Medulla oblongata (tissue), 1 donor: Measurements from ENCODE around the gene PHRF1.
"Not testable (repeated sequence)": the region's sequence is repeated elsewhere in the genome, so short reads cannot be mapped to it uniquely, and the experiment has no call there.

Experiments
- DNase-seq: peaks from one replicate; pipeline ENCODE4 v3.0.0-alpha.2; 2015; ENCODE audit errors: extremely low spot score

The PHRF1 gene

DNA sequence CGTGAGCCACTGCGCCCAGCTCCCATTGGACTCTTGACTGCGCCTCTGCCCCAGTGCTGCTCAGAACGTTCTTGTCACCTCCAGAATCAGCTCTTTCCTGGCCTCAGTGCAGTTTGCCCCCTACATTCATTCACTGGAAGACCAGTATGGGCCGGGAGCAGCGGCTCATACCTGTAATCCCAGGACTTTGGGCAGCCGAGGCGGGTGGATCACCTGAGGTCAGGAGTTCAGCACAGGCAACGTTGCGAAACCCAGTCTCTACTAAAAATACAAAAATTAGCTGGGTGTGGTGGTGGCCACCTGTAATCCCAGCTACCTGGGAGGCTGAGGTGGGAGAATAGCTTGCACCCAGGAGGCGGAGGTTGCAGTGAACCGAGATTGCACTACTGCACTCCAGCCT is 78.2 kb downstream of the PHRF1 start:
- DNase-seq, result not testable (repeated sequence)

DNA sequence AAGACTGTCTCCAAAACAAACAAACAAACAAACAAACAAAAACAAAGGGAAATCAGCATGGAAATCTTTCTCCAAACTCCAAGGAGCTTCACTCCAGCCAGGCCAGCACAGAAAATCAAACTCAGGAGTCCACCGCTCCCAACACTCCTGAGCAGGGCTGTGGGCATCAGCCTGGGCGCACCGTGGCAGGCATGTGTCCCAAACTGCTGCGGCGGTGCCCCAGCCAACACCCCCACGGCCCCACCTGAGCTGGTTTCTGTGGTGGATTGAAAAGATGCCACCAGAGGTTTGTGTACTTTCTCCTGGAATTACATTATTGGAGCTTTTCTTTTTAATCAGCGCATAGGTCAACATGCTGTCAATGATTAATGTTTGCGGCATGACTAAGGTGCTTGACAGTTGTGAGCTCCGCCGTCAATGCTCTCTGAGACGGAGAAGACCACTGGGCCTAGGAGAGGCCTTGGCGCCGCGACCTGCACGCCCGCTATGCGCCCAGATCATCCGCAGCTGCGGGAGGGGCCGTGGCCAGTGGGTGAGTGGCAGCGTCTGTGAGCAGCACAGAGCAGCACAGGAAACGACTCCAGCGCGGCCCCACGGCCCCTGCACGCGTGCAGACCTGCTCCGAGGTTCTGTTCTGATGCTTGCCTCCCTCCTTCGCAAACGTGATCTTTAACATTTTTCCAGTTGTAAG is 78.9 kb downstream of the PHRF1 start:
- no peak for DNase-seq

- DNase-seq, result no peak
These were observed 80.2 kb downstream of the PHRF1 start for GRCh38 chr11:656426-656825.

DNA sequence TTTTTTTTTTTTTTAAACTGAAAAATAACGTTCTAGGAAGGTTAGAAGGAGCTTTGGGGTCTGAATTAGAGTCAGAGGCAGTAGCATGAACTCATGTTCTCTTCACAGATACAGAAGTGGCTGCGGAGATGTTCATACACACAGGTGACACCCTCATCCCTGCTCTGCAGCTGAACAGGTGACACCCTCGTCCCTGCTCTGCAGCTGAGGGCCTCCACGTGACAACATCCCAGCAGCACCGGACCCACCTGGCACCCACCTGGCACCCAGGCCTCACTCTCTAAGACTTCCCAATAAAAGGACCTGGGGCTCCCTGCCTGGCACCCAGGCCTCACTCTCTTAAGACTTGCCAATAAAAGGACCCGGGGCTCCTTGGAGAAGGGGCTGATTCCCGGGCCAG is 80.6 kb downstream of the PHRF1 start:
- DNase-seq, result no peak

DNA sequence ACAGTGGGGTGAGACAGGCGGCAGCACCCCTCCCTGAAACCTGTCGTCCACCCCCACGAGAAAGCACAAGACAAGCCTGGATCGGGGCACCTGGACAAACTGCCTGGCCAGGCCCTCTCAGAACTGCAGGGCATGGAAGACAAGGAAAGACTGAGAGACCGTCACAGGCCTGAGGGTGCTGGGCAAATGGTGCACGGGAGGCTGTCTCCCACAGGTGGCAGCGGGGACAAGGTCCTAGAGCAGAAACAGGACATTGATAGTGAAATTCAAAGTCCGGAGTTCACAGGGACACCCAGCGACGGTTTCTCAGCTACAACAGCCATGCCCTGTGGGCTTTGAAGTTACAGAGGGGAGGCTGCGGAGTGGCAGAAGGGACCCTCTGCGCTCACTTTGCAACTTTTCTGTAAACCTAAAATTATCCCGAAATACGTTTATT is 81.4 kb downstream of the PHRF1 start:
- no peak for DNase-seq

GRCh38 chr11:659532-660085 is 83.3 kb downstream of the PHRF1 start:
- no peak for DNase-seq

- no peak for DNase-seq
These were observed 84.0 kb downstream of the PHRF1 start for GRCh38 chr11:660281-660680.

DNA sequence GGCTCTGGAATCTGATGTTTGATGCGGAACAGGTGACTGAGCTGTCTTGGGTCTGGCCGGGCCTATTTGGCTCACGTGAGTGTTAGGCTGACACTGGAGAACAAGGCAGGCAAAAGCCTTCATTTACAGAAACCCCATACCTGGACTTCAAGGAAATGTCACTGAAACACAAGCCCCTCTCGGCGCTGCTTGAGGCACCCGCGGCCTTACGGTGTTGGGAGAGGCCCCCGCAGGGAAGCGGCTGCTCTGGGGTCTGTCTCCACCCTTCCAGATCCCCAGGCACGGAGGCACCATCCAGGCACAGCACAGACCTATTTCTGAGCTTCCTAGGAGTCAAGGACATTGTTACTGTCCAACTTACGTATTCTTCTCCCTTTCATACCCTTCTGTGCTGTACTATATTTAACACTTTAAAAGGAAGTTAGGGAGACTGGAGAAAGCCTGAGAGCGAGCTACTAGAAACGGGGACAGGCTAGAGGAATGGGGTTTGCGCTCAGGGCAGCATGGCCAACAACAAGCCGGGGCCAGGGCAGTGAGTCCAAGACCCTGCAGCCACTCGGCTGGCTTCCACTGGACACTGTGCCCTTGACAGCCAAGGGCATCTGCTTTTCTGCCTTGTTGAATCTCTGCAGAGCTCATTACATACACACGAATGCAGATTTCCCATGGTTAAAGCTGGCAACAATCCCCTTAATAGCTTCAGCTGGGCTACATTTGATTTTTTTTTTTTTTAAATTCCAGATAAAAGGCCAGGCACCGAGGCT is 84.6 kb downstream of the PHRF1 start:
- DNase-seq, result no peak
